ENCODE measurements around the gene RNLS.

RNLS gene

DNA sequence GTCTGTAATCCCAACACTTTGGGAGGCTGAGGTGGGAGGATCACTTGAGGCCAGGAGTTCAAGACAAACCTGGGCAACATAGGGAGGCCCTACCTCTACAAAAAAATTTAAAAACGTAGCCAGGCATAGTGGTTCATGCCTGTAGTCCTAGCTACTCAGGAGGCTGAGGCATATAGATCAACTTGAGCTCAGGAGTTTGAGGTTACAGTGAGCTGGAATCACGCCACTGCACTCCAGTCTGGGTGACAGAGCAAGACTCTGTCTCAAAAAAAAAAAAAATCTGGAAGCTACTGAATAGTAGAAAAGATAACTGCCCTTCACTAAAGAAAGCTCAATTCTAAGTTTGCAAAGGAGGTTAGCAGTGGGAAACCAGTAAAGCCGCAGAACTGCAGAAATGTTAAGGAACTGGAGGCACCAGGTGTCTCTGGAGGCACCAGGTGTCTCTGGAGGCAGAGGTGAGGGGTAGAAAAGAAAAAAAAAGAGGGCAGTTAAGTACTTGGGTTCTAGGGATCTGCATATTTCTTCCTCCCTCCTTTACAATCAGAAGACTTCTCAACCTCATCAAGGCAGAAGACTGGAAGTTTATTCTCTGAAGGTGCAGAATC, 56.5 kb downstream of the RNLS start:
- Histone ChIP-seq H3K9me3 (no peaks in the 10 kb centered on the region), H3K36me3 (no peaks in the 10 kb centered on the region), H3K27me3 (no peaks in the 10 kb centered on the region), H3K4me3 (no peak overlapping the region), H3K4me2 (no peak overlapping the region), H3K27ac (no peak overlapping the region), H3K4me1 (no peaks in the 10 kb centered on the region), H4K20me1 (no peaks in the 10 kb centered on the region), H3K9ac (no peak overlapping the region)
- TF ChIP-seq Cebpa-rat (IDR thresholded peaks at IDR 0.05) = no peak

DNA sequence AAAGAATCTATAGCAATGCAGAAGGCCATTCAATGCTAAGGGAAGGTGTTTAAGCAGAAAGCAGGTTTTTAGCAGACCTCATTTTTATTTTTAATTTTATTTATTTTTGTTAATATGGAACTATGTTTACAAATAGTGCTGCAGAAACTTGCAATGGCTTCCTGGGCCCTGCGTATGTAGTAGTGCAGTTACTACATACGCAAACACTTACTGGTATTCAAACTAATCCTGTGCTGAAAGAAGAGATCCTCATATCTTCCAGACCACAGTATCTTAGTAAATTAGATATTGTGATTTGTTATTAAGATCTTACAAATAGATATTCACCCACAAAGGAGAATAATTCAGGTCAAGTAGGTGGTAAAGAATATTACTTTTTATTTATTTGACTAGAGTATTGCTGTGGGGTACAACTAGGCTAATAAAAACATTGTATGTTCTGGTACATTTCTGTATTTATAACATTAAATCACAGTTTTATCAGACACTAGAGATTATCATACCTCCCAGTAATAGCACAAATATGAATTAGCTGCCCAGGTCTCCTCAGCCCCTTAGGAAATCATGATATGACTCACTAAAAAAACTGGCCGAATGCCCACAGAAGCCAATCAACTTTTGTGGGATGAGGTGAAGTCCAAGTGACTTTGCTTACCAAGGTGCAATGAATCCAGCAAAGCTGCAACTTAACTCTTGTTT, 57.6 kb downstream of the RNLS start:
- Histone ChIP-seq H3K27me3 (no peaks in the 10 kb centered on the region), H3K9me3 (no peaks in the 10 kb centered on the region), H3K27ac (no peak overlapping the region), H3K4me1 (no peaks in the 10 kb centered on the region), H4K20me1 (no peaks in the 10 kb centered on the region), H3K36me3 (no peaks in the 10 kb centered on the region), H3K4me2 (no peak overlapping the region), H3K9ac (no peak overlapping the region), H3K4me3 (no peak overlapping the region)
- TF ChIP-seq Cebpa-rat (IDR thresholded peaks at IDR 0.05) = no peak

DNA sequence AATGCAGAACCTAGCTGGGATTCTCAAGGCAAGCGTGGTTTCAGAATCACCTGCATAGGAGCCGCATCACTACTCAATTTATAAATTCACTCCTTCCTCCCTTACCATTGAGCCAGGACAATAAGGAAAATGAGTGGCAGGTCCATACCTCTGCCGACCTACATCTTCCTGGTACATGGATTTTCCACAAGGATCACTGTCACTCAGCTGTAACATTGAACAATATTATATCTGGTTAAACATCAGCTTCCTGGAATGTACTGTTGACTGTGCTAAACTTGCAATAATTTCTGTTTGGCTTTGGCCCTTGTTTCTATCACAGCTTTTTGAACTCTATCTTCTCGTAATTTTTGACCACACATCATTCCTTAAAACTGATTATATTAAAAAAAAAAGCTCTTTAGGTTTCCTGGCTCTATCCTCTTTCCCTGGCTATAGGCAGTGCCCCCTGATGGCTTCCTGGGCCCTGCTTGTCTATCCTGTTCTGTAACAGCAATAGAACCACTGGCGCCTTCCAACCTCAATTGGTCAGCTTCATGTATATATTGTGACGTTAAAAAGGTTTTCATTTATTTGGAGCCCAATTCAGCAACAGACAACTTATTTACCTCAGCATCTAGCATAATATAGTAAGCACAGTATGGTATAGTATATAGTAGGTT, 59.2 kb downstream of the RNLS start:
- Histone ChIP-seq H3K4me1 (no peaks in the 10 kb centered on the region), H3K9me3 (no peaks in the 10 kb centered on the region), H3K36me3 (no peaks in the 10 kb centered on the region), H3K4me3 (no peak overlapping the region), H3K4me2 (no peak overlapping the region), H3K27me3 (no peaks in the 10 kb centered on the region), H3K27ac (no peak overlapping the region), H3K9ac (no peak overlapping the region), H4K20me1 (no peaks in the 10 kb centered on the region)
- no peak for TF ChIP-seq Cebpa-rat (IDR thresholded peaks at IDR 0.05)

DNA sequence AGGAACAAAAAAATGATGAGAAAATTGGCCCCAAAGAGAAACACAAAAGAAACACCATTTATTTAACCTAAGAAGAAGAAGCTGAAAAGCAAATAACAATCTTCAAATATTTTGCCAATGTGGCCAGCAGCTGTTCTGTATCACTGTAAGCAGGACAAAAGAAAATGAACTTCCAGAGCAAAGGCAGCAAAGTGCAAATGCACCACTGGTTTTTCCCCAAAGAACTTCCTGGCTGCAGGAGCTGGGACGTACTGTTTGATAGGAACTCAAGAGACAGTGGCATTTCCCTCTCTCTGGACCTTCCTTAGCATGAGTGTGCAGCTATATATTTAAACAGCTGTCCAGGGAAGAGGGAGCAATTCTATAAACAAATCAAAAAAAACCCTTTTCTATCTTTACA, 60.4 kb downstream of the RNLS start:
- Histone ChIP-seq H3K4me2 (no peak overlapping the region), H3K4me3 (no peak overlapping the region), H4K20me1 (no peaks in the 10 kb centered on the region), H3K4me1 (no peaks in the 10 kb centered on the region), H3K9ac (no peak overlapping the region), H3K36me3 (no peaks in the 10 kb centered on the region), H3K27ac (no peak overlapping the region), H3K9me3 (no peaks in the 10 kb centered on the region), H3K27me3 (no peaks in the 10 kb centered on the region)
- no peak for TF ChIP-seq Cebpa-rat (IDR thresholded peaks at IDR 0.05)

DNA sequence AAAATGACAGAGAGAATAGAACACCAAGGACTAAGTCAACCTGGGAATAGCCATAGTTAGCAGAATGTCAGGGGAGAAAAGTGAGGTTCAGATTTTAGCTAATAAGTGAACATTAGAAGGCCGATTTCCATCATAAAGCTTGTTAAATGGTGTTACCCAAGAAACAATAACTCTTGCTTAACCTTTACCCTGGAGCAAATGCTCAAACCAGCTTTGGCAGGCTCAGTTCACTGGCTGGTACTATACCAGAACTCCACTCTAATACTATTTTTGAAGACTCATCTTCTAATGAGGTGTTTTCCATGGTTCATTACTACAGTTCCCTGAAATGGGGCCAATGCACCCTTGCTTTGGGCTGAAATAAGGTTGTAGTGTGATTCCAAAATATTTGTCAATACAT, 61.3 kb downstream of the RNLS start:
- Histone ChIP-seq H3K27me3 (no peaks in the 10 kb centered on the region), H3K4me1 (no peaks in the 10 kb centered on the region), H3K27ac (no peak overlapping the region), H3K9ac (no peak overlapping the region), H3K4me2 (no peak overlapping the region), H4K20me1 (no peaks in the 10 kb centered on the region), H3K9me3 (no peaks in the 10 kb centered on the region), H3K36me3 (no peaks in the 10 kb centered on the region), H3K4me3 (no peak overlapping the region)
- no peak for TF ChIP-seq Cebpa-rat (IDR thresholded peaks at IDR 0.05)

DNA sequence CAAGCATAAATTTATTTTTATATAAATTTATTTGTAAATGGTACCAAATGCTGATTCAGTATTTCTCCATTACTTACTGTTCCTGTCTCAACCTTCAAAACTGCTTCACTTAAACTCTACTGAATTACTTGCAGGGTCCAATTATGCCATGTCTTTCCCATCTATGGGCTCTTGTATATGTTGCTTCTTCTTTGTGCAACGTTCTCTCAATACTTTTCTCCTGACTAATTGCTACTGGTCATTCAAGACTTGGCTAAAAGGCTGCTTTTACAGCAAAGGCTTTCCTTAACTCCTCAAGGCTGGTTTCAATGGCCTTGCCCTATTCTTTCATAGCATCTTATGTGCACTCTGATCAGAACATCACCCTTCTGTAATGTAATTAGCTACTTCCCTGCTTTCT, 67.9 kb downstream of the RNLS start:
- Histone ChIP-seq H3K36me3 (no peaks in the 10 kb centered on the region), H3K9ac (no peak overlapping the region), H3K4me1 (no peaks in the 10 kb centered on the region), H3K4me3 (no peak overlapping the region), H3K4me2 (no peak overlapping the region), H3K27ac (no peak overlapping the region), H3K27me3 (no peaks in the 10 kb centered on the region), H4K20me1 (no peaks in the 10 kb centered on the region), H3K9me3 (no peaks in the 10 kb centered on the region)
- TF ChIP-seq Cebpa-rat (IDR thresholded peaks at IDR 0.05) = no peak

DNA sequence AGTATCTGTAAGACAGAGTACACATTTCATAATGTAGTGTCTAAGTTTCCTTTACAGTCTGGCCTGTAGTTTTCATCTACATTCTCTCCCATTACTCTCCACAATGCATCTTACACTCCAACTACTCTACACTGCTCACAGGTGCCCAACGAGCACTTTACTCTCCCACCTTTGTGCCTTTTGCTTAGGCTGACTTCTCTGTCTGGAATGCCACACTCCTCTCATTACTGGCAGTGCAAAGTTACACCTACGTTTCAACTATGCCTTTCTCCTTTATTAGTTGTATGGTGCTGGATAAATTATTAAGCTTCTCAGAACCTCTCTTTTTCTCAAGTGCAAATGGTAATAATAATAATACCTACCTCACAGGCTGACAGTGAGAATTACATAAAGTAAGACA, 70.5 kb downstream of the RNLS start:
- H3K4me2 ChIP-seq = no peak overlapping the region
- no peak overlapping the region for H3K9ac ChIP-seq
- H3K9me3 ChIP-seq = no peaks in the 10 kb centered on the region
- H3K4me3 ChIP-seq = no peak overlapping the region
- H4K20me1 ChIP-seq = no peaks in the 10 kb centered on the region
- no peaks in the 10 kb centered on the region for H3K4me1 ChIP-seq
- no peak overlapping the region for H3K27ac ChIP-seq
- H3K36me3 ChIP-seq = no peaks in the 10 kb centered on the region
- TF ChIP-seq Cebpa-rat (IDR thresholded peaks at IDR 0.05) = no peak
- no peaks in the 10 kb centered on the region for H3K27me3 ChIP-seq

DNA sequence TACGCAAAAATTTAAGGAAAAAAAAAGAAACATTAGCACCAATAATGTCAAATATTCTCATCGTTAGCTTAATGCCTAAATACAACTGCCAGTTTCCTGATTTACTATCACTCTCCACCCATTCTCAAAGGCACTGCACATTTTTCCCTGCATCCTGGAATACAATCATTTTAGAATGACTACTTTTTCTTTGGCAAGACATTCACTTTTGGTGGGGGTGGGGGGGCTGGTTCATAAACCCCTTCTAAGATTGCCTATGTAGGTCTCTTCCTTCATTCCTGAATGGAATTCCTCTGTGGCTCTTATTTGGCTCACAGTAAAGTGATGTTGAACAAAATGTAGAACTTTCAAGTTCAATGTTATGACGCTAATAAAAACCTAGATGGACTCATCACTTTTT, 74.3 kb downstream of the RNLS start:
- Histone ChIP-seq H3K27ac (no peak overlapping the region), H3K9me3 (no peaks in the 10 kb centered on the region), H3K4me2 (no peak overlapping the region), H3K36me3 (no peaks in the 10 kb centered on the region), H4K20me1 (no peaks in the 10 kb centered on the region), H3K9ac (no peak overlapping the region), H3K4me1 (no peaks in the 10 kb centered on the region), H3K27me3 (no peaks in the 10 kb centered on the region), H3K4me3 (no peak overlapping the region)
- no peak for TF ChIP-seq Cebpa-rat (IDR thresholded peaks at IDR 0.05)

DNA sequence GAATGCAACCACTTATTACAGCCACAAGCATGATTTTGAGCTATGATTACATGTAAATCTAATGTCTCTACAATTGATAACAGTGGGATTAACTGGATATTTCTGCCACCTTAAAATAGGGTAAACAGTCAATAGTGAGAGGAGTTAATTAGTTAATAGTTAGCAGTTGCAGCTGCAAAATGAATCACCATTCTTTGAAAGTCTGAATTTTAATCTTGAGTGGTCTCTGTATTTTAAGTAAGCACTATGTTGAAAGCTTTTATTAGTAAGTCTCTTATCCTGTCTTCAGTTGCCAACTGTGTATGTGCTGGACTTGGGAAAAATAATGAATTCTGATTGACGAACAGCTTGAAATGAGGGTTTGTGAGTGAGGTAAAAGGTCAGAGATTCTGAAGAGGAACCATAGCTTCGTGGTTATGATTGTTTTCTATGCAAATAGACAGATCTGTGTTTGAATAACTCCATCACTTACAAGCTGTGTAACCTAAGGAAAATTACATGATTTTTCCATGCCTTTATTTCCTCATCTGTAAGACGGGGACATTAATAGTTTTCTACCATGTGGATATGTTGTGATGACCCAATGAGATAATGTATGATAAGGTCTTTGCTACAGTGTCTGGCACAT, 75.2 kb downstream of the RNLS start:
- Histone ChIP-seq H3K27ac (no peak overlapping the region), H3K9me3 (no peaks in the 10 kb centered on the region), H3K9ac (no peak overlapping the region), H3K27me3 (no peaks in the 10 kb centered on the region), H3K4me1 (no peaks in the 10 kb centered on the region), H3K36me3 (no peaks in the 10 kb centered on the region), H3K4me3 (no peak overlapping the region), H3K4me2 (no peak overlapping the region), H4K20me1 (no peaks in the 10 kb centered on the region)
- no peak for TF ChIP-seq Cebpa-rat (IDR thresholded peaks at IDR 0.05)

DNA sequence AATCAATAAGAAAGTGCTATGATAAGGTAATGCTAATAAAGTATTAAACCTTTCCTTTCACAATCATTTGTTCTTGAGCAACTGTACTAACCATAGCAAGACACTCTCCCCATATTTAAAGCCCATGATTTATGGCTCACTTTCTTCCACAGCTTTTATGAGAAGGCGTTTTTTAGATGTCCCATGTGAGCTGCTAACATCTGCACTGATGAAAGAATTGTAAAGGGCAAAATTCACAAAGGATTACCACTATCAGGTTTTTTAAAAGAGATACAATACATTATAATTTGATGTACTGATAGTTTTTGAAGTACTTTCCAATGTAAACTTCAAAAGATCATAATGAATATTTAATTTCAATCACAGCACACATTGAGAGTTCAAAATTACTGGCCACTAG, 75.7 kb downstream of the RNLS start:
- Histone ChIP-seq H3K4me3 (no peak overlapping the region), H3K27me3 (no peaks in the 10 kb centered on the region), H4K20me1 (no peaks in the 10 kb centered on the region), H3K9me3 (no peaks in the 10 kb centered on the region), H3K4me1 (no peaks in the 10 kb centered on the region), H3K9ac (no peak overlapping the region), H3K27ac (no peak overlapping the region), H3K4me2 (no peak overlapping the region), H3K36me3 (no peaks in the 10 kb centered on the region)
- TF ChIP-seq Cebpa-rat (IDR thresholded peaks at IDR 0.05) = no peak

All from BLaER1 (cell line).